Ovary (tissue), 9 donors: ENCODE measurements around the gene RHBDD3. TPM values are rescaled to one million over a fixed set of nuclear protein-coding genes. Genes with fewer than 3 reads are reported as not detected.
A peak's percentile ranks its signal among the peaks of the same experiment; 100 is the strongest.

Experiments
- DNase-seq, 5 donors: peaks; one replicate each; pipeline ENCODE4 v3.0.0-alpha.2; 2019 to 2020
- H3K27ac ChIP-seq, 2 donors: fragments of 200-600 bp; one replicate each; pipeline versions ENCODE4 v1.5.1 to v1.8.0; 2019 to 2022
- H3K27me3 ChIP-seq: fragments of 200-600 bp; one replicate; pipeline ENCODE4 v1.8.0; 2022
- H3K36me3 ChIP-seq: fragments of 200-600 bp; sonication (generic); one replicate; pipeline ENCODE4 v1.5.1; 2019
- H3K4me1 ChIP-seq: one replicate; pipeline ENCODE4 v1.8.1; 2013; ENCODE audit warnings: mild to moderate bottlenecking, moderate library complexity; ENCODE audit not compliant: insufficient read depth
- H3K4me3 ChIP-seq: fragments of 200-600 bp; sonication (generic); one replicate; pipeline ENCODE4 v1.5.1; 2017
- H3K9me3 ChIP-seq, 2 donors: fragments of 200-600 bp in 1 of 2; sonication (generic) in 1 of 2; one replicate each; pipeline versions ENCODE4 v1.5.1 to v1.8.1; 2013 to 2019; ENCODE audit warnings: mild to moderate bottlenecking in 1 of 2, moderate library complexity in 1 of 2
- CTCF ChIP-seq, 3 donors: fragments of 450-650 bp in 2 of 3; fragments of 200-600 bp in 1 of 3; IDR thresholded peaks; one replicate each; pipeline versions ENCODE4 v1.5.1 to v1.8.0; 2016 to 2022; ENCODE audit warnings: antibody characterized with exemption in 3 of 3, mild to moderate bottlenecking in 1 of 3
- EP300 ChIP-seq: sonication (generic); formaldehyde crosslinking; IDR thresholded peaks from one replicate; pipeline ENCODE4 v1.6.1; 2017; ENCODE audit warnings: antibody characterized with exemption
- POLR2A ChIP-seq: fragments of 450-650 bp; IDR thresholded peaks from one replicate; pipeline ENCODE4 v1.6.1; 2017; ENCODE audit warnings: antibody characterized with exemption, mild to moderate bottlenecking, moderate library complexity
- WGBS, 3 donors: extraction: QIAGEN DNeasy Blood & Tissue Kit in 1 of 3; methylation state at CpG; one replicate each; pipeline versions ENCODE4 v1.1.5 to v1.1.7; 2013 to 2017; 5-methylcytosine and 5-hydroxymethylcytosine counted together
- intact Hi-C, 4 donors: fragments of 100-400 bp; cut with DNase I; formaldehyde crosslinking; loops; one replicate each; pipeline versions ENCODE4 v1.11.0 to v1.15.1; 2022 to 2023
- polyA plus RNA-seq, 2 donors: library from polyadenylated mRNA; stranded (reverse); fragments of 200-250 nt in 1 of 2; fragments of 350-450 nt in 1 of 2; fragmentation: Illumina TruSeq in 1 of 2; extraction: RNeasy Lipid Tissue Mini Kit (QIAGEN cat#74804) in 1 of 2; gene quantifications; one replicate each; pipeline ENCODE4 v1.2.3, GENCODE V29; 2013 to 2014
- total RNA-seq, 7 donors: library from RNA; depleted of rRNA in 2 of 7; stranded (reverse); fragments of >200 nt in 2 of 7; fragmentation: NEBNext Ultra II Directional in 3 of 7; extraction: Animal tissue kit (Norgen Biotek cat#: 25700) in 3 of 7; gene quantifications; one replicate each; pipeline versions ENCODE4 v1.1.0 to v1.2.4, GENCODE V29; 2016 to 2023
- donor health status: DM: no; HTN: no; CAD: no; lungs with moderate emphysema.
- donor health status: DM: no; HTN: no; CAD: no.
- donor health status: Bipolar disorder and iron deficiency.
- donor health status: DM: yes; HTN: yes; CAD: no.
- donor health status: DM: no; HTN: no; CAD: no.
- donor health status: DM: yes; HTN: yes; CAD: no.

RHBDD3 gene
- total and polyA plus RNA-seq, 9 donors = 4.2 to 26.8 (median 19.4) TPM

GRCh38 chr22:29312218-29313125, 44.7 kb upstream of the RHBDD3 start:
- H3K4me1 ChIP-seq = peaks cover 19% of the 10 kb centered on the region
- no peaks in the 10 kb centered on the region for H3K36me3 ChIP-seq
- H3K27me3 ChIP-seq = no peaks in the 10 kb centered on the region
- intact Hi-C loops = no loop called here
- peak in 3 of 5 donors; percentile 18 to 44 (median 41) for DNase-seq
- WGBS, 3 donors = 89 to 91% (median 89%) methylated on average over 25 of the region's 25 CpGs
- no peak overlapping the region for H3K4me3 ChIP-seq
- no peaks in the 10 kb centered on the region for H3K9me3 ChIP-seq
- TF ChIP-seq CTCF (IDR thresholded peaks at IDR 0.05) (no peak), POLR2A (no peak), EP300 (no peak)
- H3K27ac ChIP-seq = no peak overlapping the region

- intact Hi-C loops = no loop called here
Measured at GRCh38 chr22:29311464-29312217, 43.9 kb upstream of the RHBDD3 start.

GRCh38 chr22:29310863-29311339, 43.1 kb upstream of the RHBDD3 start:
- intact Hi-C loops = no loop called here
- Histone ChIP-seq H3K27ac (peak overlapping the region in 1 of 2 donors; percentile 8), H3K36me3 (no peaks in the 10 kb centered on the region), H3K4me3 (no peak overlapping the region), H3K27me3 (no peaks in the 10 kb centered on the region), H3K4me1 (peaks cover 22% of the 10 kb centered on the region), H3K9me3 (no peaks in the 10 kb centered on the region)
- 10 to 12% (median 11%) methylated on average over 18 of the region's 18 CpGs for WGBS, 3 donors
- DNase-seq = peak; percentile 98 to 99 (median 98)
- no peak for TF ChIP-seq POLR2A
- TF ChIP-seq EP300 = no peak
- no peak for TF ChIP-seq CTCF (IDR thresholded peaks at IDR 0.05)

More at GRCh38 chr22:29311464-29312217, 43.9 kb upstream of the RHBDD3 start:
- Histone ChIP-seq H3K27me3 (no peaks in the 10 kb centered on the region), H3K4me3 (no peak overlapping the region), H3K27ac (peak overlapping the region in 1 of 2 donors; percentile 4), H3K4me1 (peaks cover 22% of the 10 kb centered on the region), H3K36me3 (no peaks in the 10 kb centered on the region), H3K9me3 (no peaks in the 10 kb centered on the region)
- peak in 1 of 5 donors; percentile 64 for DNase-seq
- TF ChIP-seq CTCF (IDR thresholded peaks at IDR 0.05) (no peak), POLR2A (no peak), EP300 (no peak)
- WGBS, 3 donors = 56 to 64% (median 57%) methylated on average over 42 to 50 of the region's 50 CpGs

DNA sequence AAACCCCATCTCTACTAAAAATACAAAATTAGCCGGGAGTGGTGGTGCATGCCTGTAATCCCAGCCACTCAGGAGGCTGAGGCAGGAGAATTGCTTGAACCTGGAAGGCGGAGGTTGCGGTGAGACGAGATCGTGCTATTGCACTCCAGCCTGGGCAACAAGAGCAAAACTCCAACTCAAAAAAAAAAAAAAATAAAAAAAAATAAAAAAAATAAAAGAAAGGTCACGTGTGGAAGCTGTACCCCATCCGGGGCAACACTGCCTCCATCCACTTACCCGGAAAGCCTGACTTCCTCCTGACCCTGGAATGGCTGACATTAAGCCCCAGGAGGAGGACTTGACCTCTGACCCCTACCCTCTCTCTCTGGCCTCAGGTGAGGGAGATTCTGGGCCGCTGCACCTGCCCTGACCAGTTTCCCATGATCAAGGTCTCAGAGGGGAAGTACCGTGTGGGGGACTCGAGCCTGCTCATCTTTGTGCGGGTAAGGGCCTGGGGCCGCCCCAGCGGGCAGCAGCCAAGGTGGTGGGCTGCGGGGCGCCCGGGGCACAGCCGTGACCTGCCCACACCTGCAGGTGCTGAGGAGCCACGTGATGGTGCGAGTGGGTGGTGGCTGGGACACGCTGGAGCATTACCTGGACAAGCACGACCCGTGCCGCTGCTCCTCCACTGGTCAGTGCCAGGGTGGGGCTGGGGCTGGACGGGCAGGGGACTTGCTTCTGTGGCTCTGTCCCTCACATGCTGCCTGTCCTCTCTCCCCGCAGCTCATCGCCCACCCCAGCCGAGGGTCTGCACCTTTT, 42.5 kb upstream of the RHBDD3 start:
- no peak for DNase-seq
- intact Hi-C loops = no loop called here
- no peaks in the 10 kb centered on the region for H3K9me3 ChIP-seq
- H3K27me3 ChIP-seq = no peaks in the 10 kb centered on the region
- H3K4me3 ChIP-seq = no peak overlapping the region
- TF ChIP-seq EP300 (no peak), CTCF (IDR thresholded peaks at IDR 0.05) (no peak), POLR2A (no peak)
- no peaks in the 10 kb centered on the region for H3K36me3 ChIP-seq
- H3K27ac ChIP-seq = peak overlapping the region; percentile 8 to 16
- 61 to 71% (median 61%) methylated on average over 20 to 28 of the region's 28 CpGs for WGBS, 3 donors
- H3K4me1 ChIP-seq = peaks cover 22% of the 10 kb centered on the region
